GM12878 (cell line): Measurements from ENCODE around the gene TLL2.

Source experiments
- BMI1 ChIP-seq: fragments of 450-650 bp; IDR thresholded peaks from 2 replicates; pipeline ENCODE4 v1.6.1; 2016; ENCODE audit warnings: mild to moderate bottlenecking, moderate library complexity, borderline replicate concordance
- LARP7 ChIP-seq: fragments of 450-650 bp; IDR thresholded peaks from 2 replicates; pipeline ENCODE4 v1.6.1; 2017; ENCODE audit warnings: mild to moderate bottlenecking
- RAD21 ChIP-seq: IDR thresholded peaks from 2 replicates; pipeline ENCODE4 v1.6.1; 2011; ENCODE audit warnings: mild to moderate bottlenecking, low read depth, low read length, moderate library complexity; ENCODE audit not compliant: insufficient read depth
- TF ChIP-seq, protein P1 (sequence below), 3 experiments: IDR thresholded peaks in 2 of 3; conservative IDR thresholded peaks in 1 of 3; 2 replicates each; pipeline ENCODE4 v1.5.1; 2011; ENCODE audit warnings: low read depth in 3 of 3, low read length in 3 of 3, mild to moderate bottlenecking in 3 of 3, control low read depth in 2 of 3, moderate library complexity in 2 of 3, inconsistent platforms in 1 of 3, mixed read lengths in 1 of 3; ENCODE audit not compliant: control insufficient read depth in 2 of 3, insufficient read depth in 1 of 3; ENCODE audit errors: extremely low read depth in 1 of 3
- TF ChIP-seq, protein P2 (sequence below): IDR thresholded peaks from 2 replicates; pipeline ENCODE4 v1.6.1; 2011; ENCODE audit warnings: low read depth, low read length, improper control_type of control experiment, borderline replicate concordance

DNA sequence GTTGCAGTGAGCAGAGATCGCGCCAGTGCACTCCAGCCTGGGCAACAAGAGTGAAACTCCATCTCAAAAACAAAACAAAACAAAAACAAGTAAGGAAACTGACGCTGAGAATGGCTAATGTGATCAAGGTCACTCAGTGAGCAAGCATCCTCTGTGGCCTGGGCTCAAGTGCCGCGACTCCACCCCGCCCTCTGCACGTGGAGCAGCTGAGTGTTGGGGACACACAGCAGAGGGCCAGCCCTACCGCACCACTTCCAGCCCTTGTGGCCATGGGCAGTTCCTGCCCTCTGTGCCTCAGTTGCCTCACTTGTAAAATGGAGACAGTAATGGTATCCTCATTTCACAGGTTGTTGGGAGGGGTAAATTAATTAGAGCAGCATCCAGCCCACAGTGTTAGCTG lies 134.0 kb downstream of the TLL2 start:
- no peak for TF ChIP-seq BMI1
- TF ChIP-seq, protein P1, sequence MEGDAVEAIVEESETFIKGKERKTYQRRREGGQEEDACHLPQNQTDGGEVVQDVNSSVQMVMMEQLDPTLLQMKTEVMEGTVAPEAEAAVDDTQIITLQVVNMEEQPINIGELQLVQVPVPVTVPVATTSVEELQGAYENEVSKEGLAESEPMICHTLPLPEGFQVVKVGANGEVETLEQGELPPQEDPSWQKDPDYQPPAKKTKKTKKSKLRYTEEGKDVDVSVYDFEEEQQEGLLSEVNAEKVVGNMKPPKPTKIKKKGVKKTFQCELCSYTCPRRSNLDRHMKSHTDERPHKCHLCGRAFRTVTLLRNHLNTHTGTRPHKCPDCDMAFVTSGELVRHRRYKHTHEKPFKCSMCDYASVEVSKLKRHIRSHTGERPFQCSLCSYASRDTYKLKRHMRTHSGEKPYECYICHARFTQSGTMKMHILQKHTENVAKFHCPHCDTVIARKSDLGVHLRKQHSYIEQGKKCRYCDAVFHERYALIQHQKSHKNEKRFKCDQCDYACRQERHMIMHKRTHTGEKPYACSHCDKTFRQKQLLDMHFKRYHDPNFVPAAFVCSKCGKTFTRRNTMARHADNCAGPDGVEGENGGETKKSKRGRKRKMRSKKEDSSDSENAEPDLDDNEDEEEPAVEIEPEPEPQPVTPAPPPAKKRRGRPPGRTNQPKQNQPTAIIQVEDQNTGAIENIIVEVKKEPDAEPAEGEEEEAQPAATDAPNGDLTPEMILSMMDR (IDR thresholded peaks at IDR 0.05 in 2 of 3, conservative IDR thresholded peaks at IDR 0.05 in 1 of 3; ENCODE audit: control insufficient read depth in 2 of 3, extremely low read depth in 1 of 3, insufficient read depth in 1 of 3, low read depth in 3 of 3, low read length in 3 of 3), result no peak
- no peak for TF ChIP-seq RAD21
- TF ChIP-seq, protein P2, sequence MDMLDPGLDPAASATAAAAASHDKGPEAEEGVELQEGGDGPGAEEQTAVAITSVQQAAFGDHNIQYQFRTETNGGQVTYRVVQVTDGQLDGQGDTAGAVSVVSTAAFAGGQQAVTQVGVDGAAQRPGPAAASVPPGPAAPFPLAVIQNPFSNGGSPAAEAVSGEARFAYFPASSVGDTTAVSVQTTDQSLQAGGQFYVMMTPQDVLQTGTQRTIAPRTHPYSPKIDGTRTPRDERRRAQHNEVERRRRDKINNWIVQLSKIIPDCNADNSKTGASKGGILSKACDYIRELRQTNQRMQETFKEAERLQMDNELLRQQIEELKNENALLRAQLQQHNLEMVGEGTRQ, result no peak
- TF ChIP-seq LARP7, result no peak
